BLaER1 treated with 17β-estradiol and CSF1 and Interleukin-3, amounts not matched to agents 10 nM and 100 nM (cell line): Measurements from ENCODE around the gene FBXW11.

ENCODE experiments used
- H3K27ac ChIP-seq, 11 experiments: shearing (Covaris generic); formaldehyde crosslinking; 2 replicates each; pipeline ENCODE4 v1.8.1; 2022
- H3K27me3 ChIP-seq, 11 experiments: shearing (Covaris generic); formaldehyde crosslinking; 2 replicates each; pipeline ENCODE4 v1.8.1; 2022
- H3K36me3 ChIP-seq, 11 experiments: shearing (Covaris generic); formaldehyde crosslinking; 2 replicates each; pipeline ENCODE4 v1.8.1; 2022
- H3K4me1 ChIP-seq, 10 experiments: shearing (Covaris generic); formaldehyde crosslinking; 2 replicates each; pipeline ENCODE4 v1.8.1; 2022
- H3K4me2 ChIP-seq, 11 experiments: shearing (Covaris generic); formaldehyde crosslinking; 2 replicates each; pipeline ENCODE4 v1.8.1; 2022
- H3K4me3 ChIP-seq, 10 experiments: shearing (Covaris generic); formaldehyde crosslinking; 2 replicates each; pipeline ENCODE4 v1.8.1; 2022
- H3K9ac ChIP-seq, 11 experiments: shearing (Covaris generic); formaldehyde crosslinking; 2 replicates each; pipeline ENCODE4 v1.8.1; 2022
- H3K9me3 ChIP-seq, 11 experiments: shearing (Covaris generic); formaldehyde crosslinking; replicated peaks in 1 of 11; 2 replicates each; pipeline ENCODE4 v1.8.1; 2022
- H4K20me1 ChIP-seq, 11 experiments: shearing (Covaris generic); formaldehyde crosslinking; 2 replicates each; pipeline ENCODE4 v1.8.1; 2022
- Cebpa-rat ChIP-seq, 11 experiments: shearing (Covaris generic); IDR thresholded peaks; 2 replicates each; pipeline ENCODE4 v1.8.1; 2022

FBXW11 gene

GRCh38 chr5:171989946-171990712, 16.3 kb downstream of the FBXW11 start:
- Histone ChIP-seq H4K20me1 (peaks cover 39 to 99% (median 81%) of the 10 kb centered on the region in 11 experiments; a peak in 20 of 22 replicates), H3K4me1 (peaks cover 4 to 30% (median 20%) of the 10 kb centered on the region in 10 experiments; a peak in 19 of 20 replicates), H3K4me2 (peak overlapping the region in 6 of 11 experiments; percentile 18 to 55 (median 38); a peak in 10 of 22 replicates), H3K36me3 (peaks cover 51 to 88% (median 84%) of the 10 kb centered on the region in 11 experiments), H3K9me3 (peaks cover 0 to 5% (median 0%) of the 10 kb centered on the region in 11 experiments; a peak in 1 of 22 replicates), H3K27ac (no peak overlapping the region), H3K4me3 (no peak overlapping the region), H3K9ac (no peak overlapping the region), H3K27me3 (no peaks in the 10 kb centered on the region)
- TF ChIP-seq Cebpa-rat (IDR thresholded peaks at IDR 0.05) = no peak

GRCh38 chr5:171989276-171989675, 17.2 kb downstream of the FBXW11 start:
- H3K9me3 ChIP-seq = peaks cover 0 to 5% (median 0%) of the 10 kb centered on the region in 11 experiments; a peak in 1 of 22 replicates
- peak overlapping the region in 3 of 11 experiments; percentile 40 to 53 (median 46); a peak in 5 of 22 replicates for H3K4me2 ChIP-seq
- peaks cover 45 to 85% (median 79%) of the 10 kb centered on the region in 11 experiments for H3K36me3 ChIP-seq
- H3K9ac ChIP-seq = no peak overlapping the region
- no peak overlapping the region for H3K27ac ChIP-seq
- peaks cover 4 to 30% (median 21%) of the 10 kb centered on the region in 10 experiments; a peak in 19 of 20 replicates for H3K4me1 ChIP-seq
- H3K27me3 ChIP-seq = no peaks in the 10 kb centered on the region
- peaks cover 46 to 99% (median 88%) of the 10 kb centered on the region in 11 experiments; a peak in 20 of 22 replicates for H4K20me1 ChIP-seq
- no peak for TF ChIP-seq Cebpa-rat (IDR thresholded peaks at IDR 0.05)
- no peak overlapping the region for H3K4me3 ChIP-seq

GRCh38 chr5:171986772-171987171, 19.7 kb downstream of the FBXW11 start:
- Histone ChIP-seq H3K27me3 (no peaks in the 10 kb centered on the region), H3K4me3 (no peak overlapping the region), H3K4me1 (peaks cover 4 to 30% (median 21%) of the 10 kb centered on the region in 10 experiments; a peak in 19 of 20 replicates), H4K20me1 (peaks cover 53 to 99% (median 89%) of the 10 kb centered on the region in 11 experiments; a peak in 19 of 22 replicates), H3K9me3 (peaks cover 13 to 25% (median 18%) of the 10 kb centered on the region in 11 experiments), H3K9ac (no peak overlapping the region), H3K27ac (no peak overlapping the region), H3K4me2 (no peak overlapping the region), H3K36me3 (peaks cover 41 to 85% (median 76%) of the 10 kb centered on the region in 11 experiments)
- TF ChIP-seq Cebpa-rat (IDR thresholded peaks at IDR 0.05) = no peak

GRCh38 chr5:171984748-171985419, 21.6 kb downstream of the FBXW11 start:
- Histone ChIP-seq H3K4me1 (peaks cover 0 to 17% (median 8%) of the 10 kb centered on the region in 10 experiments; a peak in 17 of 20 replicates), H4K20me1 (peaks cover 39 to 96% (median 72%) of the 10 kb centered on the region in 11 experiments; a peak in 19 of 22 replicates), H3K36me3 (peaks cover 54 to 89% (median 79%) of the 10 kb centered on the region in 11 experiments), H3K27me3 (no peaks in the 10 kb centered on the region), H3K9ac (no peak overlapping the region), H3K27ac (no peak overlapping the region), H3K4me3 (no peak overlapping the region), H3K9me3 (peaks cover 32 to 44% (median 37%) of the 10 kb centered on the region in 11 experiments), H3K4me2 (no peak overlapping the region)
- no peak for TF ChIP-seq Cebpa-rat (IDR thresholded peaks at IDR 0.05)

GRCh38 chr5:171981847-171982246, 24.6 kb downstream of the FBXW11 start:
- peaks cover 18 to 26% (median 22%) of the 10 kb centered on the region in 10 experiments for H3K4me1 ChIP-seq
- TF ChIP-seq Cebpa-rat (IDR thresholded peaks at IDR 0.05) = no peak
- H3K4me3 ChIP-seq = no peak overlapping the region
- H4K20me1 ChIP-seq = peaks cover 43 to 89% (median 65%) of the 10 kb centered on the region in 11 experiments; a peak in 20 of 22 replicates
- H3K36me3 ChIP-seq = peaks cover 44 to 81% (median 66%) of the 10 kb centered on the region in 11 experiments
- no peak overlapping the region for H3K4me2 ChIP-seq
- peaks cover 47 to 65% (median 62%) of the 10 kb centered on the region in 11 experiments for H3K9me3 ChIP-seq
- no peak overlapping the region for H3K27ac ChIP-seq
- no peak overlapping the region for H3K9ac ChIP-seq
- no peaks in the 10 kb centered on the region for H3K27me3 ChIP-seq

GRCh38 chr5:171980792-171981191, 25.6 kb downstream of the FBXW11 start:
- Histone ChIP-seq H3K36me3 (peaks cover 36 to 77% (median 64%) of the 10 kb centered on the region in 11 experiments), H3K4me3 (peak overlapping the region in 1 of 10 experiments; percentile 1; a peak in 1 of 20 replicates), H3K4me2 (no peak overlapping the region), H3K9me3 (peaks cover 47 to 70% (median 62%) of the 10 kb centered on the region in 11 experiments), H4K20me1 (peaks cover 47 to 89% (median 65%) of the 10 kb centered on the region in 11 experiments; a peak in 20 of 22 replicates), H3K27ac (no peak overlapping the region), H3K27me3 (no peaks in the 10 kb centered on the region), H3K4me1 (peaks cover 18 to 33% (median 22%) of the 10 kb centered on the region in 10 experiments), H3K9ac (no peak overlapping the region)
- no peak for TF ChIP-seq Cebpa-rat (IDR thresholded peaks at IDR 0.05)

GRCh38 chr5:171979606-171980005, 26.8 kb downstream of the FBXW11 start:
- peaks cover 47 to 76% (median 68%) of the 10 kb centered on the region in 11 experiments for H3K9me3 ChIP-seq
- no peak overlapping the region for H3K9ac ChIP-seq
- no peak overlapping the region for H3K4me3 ChIP-seq
- H3K36me3 ChIP-seq = peaks cover 36 to 88% (median 65%) of the 10 kb centered on the region in 11 experiments
- peaks cover 46 to 89% (median 65%) of the 10 kb centered on the region in 11 experiments; a peak in 20 of 22 replicates for H4K20me1 ChIP-seq
- no peak for TF ChIP-seq Cebpa-rat (IDR thresholded peaks at IDR 0.05)
- no peak overlapping the region for H3K4me2 ChIP-seq
- H3K27me3 ChIP-seq = no peaks in the 10 kb centered on the region
- H3K4me1 ChIP-seq = peaks cover 17 to 45% (median 22%) of the 10 kb centered on the region in 10 experiments
- H3K27ac ChIP-seq = no peak overlapping the region

GRCh38 chr5:171978519-171978918, 27.9 kb downstream of the FBXW11 start:
- no peak for TF ChIP-seq Cebpa-rat (IDR thresholded peaks at IDR 0.05)
- H3K27me3 ChIP-seq = no peaks in the 10 kb centered on the region
- H4K20me1 ChIP-seq = peaks cover 37 to 89% (median 61%) of the 10 kb centered on the region in 11 experiments; a peak in 20 of 22 replicates
- H3K4me3 ChIP-seq = peak overlapping the region in 1 of 10 experiments; percentile 2; a peak in 1 of 20 replicates
- 0 out of 22 replicates have a peak overlapping the region, but pooled peaks of 1 of the 11 experiments have one; percentile 21 for H3K9ac ChIP-seq
- H3K36me3 ChIP-seq = peaks cover 32 to 91% (median 66%) of the 10 kb centered on the region in 11 experiments
- H3K9me3 ChIP-seq = peaks cover 47 to 77% (median 72%) of the 10 kb centered on the region in 11 experiments
- H3K27ac ChIP-seq = peak overlapping the region in 2 of 11 experiments; percentile 7 to 17; a peak in 2 of 22 replicates
- peak overlapping the region; percentile 49 to 77 (median 65) for H3K4me2 ChIP-seq
- H3K4me1 ChIP-seq = peaks cover 17 to 47% (median 22%) of the 10 kb centered on the region in 10 experiments
